Measurements from ENCODE around the gene CPA3. TPM values are rescaled to one million over a fixed set of nuclear protein-coding genes. Genes with fewer than 3 reads are reported as not detected.

CPA3 gene
- total RNA-seq, 1 experiment from 2014 or later: not detected

DNA sequence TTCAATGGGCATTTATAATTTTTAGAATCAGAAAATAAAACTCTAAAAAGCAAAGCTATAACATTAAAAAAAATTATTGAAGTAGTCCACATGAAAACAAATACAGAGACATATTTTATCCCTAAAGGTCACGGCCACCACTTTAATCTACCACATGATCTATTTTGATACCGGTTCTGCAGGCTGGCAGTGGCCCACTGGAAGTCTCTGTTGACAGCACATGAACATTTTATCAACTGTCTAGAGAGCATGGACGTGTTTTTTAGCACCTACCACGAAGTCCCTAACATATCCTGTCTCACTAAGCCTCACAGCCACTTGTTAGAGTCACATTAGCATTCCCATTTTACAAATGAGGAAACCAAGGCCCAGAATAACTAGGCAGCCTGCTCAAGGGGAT is 1.8 kb upstream of the CPA3 start:
- H3K9me3 ChIP-seq (ENCODE audit: low read depth, low read length, poor library complexity, severe bottlenecking): no peaks in the 10 kb centered on the region
- TF ChIP-seq EZH2 (IDR thresholded peaks at IDR 0.05; ENCODE audit: borderline replicate concordance, low read depth, low read length, poor library complexity, severe bottlenecking): no peak
- TF ChIP-seq, protein P1, sequence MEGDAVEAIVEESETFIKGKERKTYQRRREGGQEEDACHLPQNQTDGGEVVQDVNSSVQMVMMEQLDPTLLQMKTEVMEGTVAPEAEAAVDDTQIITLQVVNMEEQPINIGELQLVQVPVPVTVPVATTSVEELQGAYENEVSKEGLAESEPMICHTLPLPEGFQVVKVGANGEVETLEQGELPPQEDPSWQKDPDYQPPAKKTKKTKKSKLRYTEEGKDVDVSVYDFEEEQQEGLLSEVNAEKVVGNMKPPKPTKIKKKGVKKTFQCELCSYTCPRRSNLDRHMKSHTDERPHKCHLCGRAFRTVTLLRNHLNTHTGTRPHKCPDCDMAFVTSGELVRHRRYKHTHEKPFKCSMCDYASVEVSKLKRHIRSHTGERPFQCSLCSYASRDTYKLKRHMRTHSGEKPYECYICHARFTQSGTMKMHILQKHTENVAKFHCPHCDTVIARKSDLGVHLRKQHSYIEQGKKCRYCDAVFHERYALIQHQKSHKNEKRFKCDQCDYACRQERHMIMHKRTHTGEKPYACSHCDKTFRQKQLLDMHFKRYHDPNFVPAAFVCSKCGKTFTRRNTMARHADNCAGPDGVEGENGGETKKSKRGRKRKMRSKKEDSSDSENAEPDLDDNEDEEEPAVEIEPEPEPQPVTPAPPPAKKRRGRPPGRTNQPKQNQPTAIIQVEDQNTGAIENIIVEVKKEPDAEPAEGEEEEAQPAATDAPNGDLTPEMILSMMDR (conservative IDR thresholded peaks at IDR 0.05; ENCODE audit: low read depth, low read length): no peak
- H3K4me1 ChIP-seq (ENCODE audit: insufficient read depth, low read length, poor library complexity, severe bottlenecking): no peaks in the 10 kb centered on the region
- H3K27ac ChIP-seq (ENCODE audit: low read depth, low read length, poor library complexity, severe bottlenecking): no peak overlapping the region
- H3K27me3 ChIP-seq (replicated peaks; ENCODE audit: insufficient read depth, low read depth, low read length, poor library complexity): no peaks in the 10 kb centered on the region
- POLR2A ChIA-PET (ENCODE audit: low non-redundant PET): no interaction called here
- DNase-seq (ENCODE audit: low spot score): no peak
- H3K36me3 ChIP-seq (ENCODE audit: insufficient read depth, low read length, poor library complexity, severe bottlenecking): no peaks in the 10 kb centered on the region
- intact Hi-C loops (cut with micrococcal nuclease; ENCODE audit: unreplicated experiment): loop anchor here (10.0 kb wide), 1 partner anchor 478 kb away; no protein-coding TSS in a partner anchor
- BruUV-seq (replicated peaks): no TSS peak
- CTCF ChIA-PET: no interaction called here
- no peak overlapping the region for H3K4me3 ChIP-seq (ENCODE audit: low read depth, low read length, poor library complexity, severe bottlenecking)

- intact Hi-C loops (cut with micrococcal nuclease; ENCODE audit: unreplicated experiment): loop anchor here (10.0 kb wide), 1 partner anchor 479 kb away; no protein-coding TSS in a partner anchor
- TF ChIP-seq, protein P1 (conservative IDR thresholded peaks at IDR 0.05; ENCODE audit: low read depth, low read length): no peak
- TF ChIP-seq EZH2 (IDR thresholded peaks at IDR 0.05; ENCODE audit: borderline replicate concordance, low read depth, low read length, poor library complexity, severe bottlenecking): no peak
- no TSS peak for BruUV-seq (replicated peaks)
These were observed 1.3 kb upstream of the CPA3 start for GRCh38 chr3:148863814-148864213.

DNA sequence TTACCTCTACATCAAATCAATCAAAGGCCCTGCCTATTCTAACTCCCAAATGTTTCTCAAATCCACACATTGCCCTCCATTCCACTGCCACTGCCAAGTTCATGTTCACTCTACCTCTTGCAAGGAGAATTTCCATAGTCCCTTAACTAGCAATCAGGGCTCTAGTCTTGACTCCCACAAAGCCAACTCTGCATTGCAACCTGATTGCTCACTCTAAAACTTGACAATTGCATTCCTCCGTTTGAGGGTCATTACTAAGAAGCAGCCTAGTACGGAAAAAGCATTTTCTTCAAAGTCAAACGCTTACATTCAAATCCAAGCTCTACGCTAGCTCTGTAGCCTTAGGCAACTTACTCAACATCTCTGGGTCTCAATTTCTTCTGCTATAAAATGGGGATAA is 1.2 kb downstream of the CPA3 start:
- Histone ChIP-seq H3K9me3 (ENCODE audit: low read depth, low read length, poor library complexity, severe bottlenecking) (no peaks in the 10 kb centered on the region), H3K4me3 (ENCODE audit: low read depth, low read length, poor library complexity, severe bottlenecking) (no peak overlapping the region), H3K36me3 (ENCODE audit: insufficient read depth, low read length, poor library complexity, severe bottlenecking) (no peaks in the 10 kb centered on the region), H3K27me3 (replicated peaks; ENCODE audit: insufficient read depth, low read depth, low read length, poor library complexity) (no peaks in the 10 kb centered on the region), H3K4me1 (ENCODE audit: insufficient read depth, low read length, poor library complexity, severe bottlenecking) (no peaks in the 10 kb centered on the region), H3K27ac (ENCODE audit: low read depth, low read length, poor library complexity, severe bottlenecking) (no peak overlapping the region)
- BruUV-seq (replicated peaks): no TSS peak
- ChIA-PET CTCF (no interaction called here), POLR2A (ENCODE audit: low non-redundant PET) (no interaction called here)
- TF ChIP-seq, protein P1 (conservative IDR thresholded peaks at IDR 0.05; ENCODE audit: low read depth, low read length): no peak
- no peak for TF ChIP-seq EZH2 (IDR thresholded peaks at IDR 0.05; ENCODE audit: borderline replicate concordance, low read depth, low read length, poor library complexity, severe bottlenecking)
- intact Hi-C loops (cut with micrococcal nuclease; ENCODE audit: unreplicated experiment): loop anchor here (10.0 kb wide), 1 partner anchor 481 kb away; no protein-coding TSS in a partner anchor
- no peak for DNase-seq (ENCODE audit: low spot score)

More at GRCh38 chr3:148863814-148864213, 1.3 kb upstream of the CPA3 start:
- POLR2A ChIA-PET (ENCODE audit: low non-redundant PET): no interaction called here
- Histone ChIP-seq H3K4me3 (ENCODE audit: low read depth, low read length, poor library complexity, severe bottlenecking) (no peak overlapping the region), H3K36me3 (ENCODE audit: insufficient read depth, low read length, poor library complexity, severe bottlenecking) (no peaks in the 10 kb centered on the region), H3K27ac (ENCODE audit: low read depth, low read length, poor library complexity, severe bottlenecking) (no peak overlapping the region), H3K9me3 (ENCODE audit: low read depth, low read length, poor library complexity, severe bottlenecking) (no peaks in the 10 kb centered on the region), H3K4me1 (ENCODE audit: insufficient read depth, low read length, poor library complexity, severe bottlenecking) (no peaks in the 10 kb centered on the region), H3K27me3 (replicated peaks; ENCODE audit: insufficient read depth, low read depth, low read length, poor library complexity) (no peaks in the 10 kb centered on the region)
- no peak for DNase-seq (ENCODE audit: low spot score)
- CTCF ChIA-PET: no interaction called here
